NCI-H2107 treated with DMSO at 0.1 percent for 48 hours (cell line): ENCODE data around the gene TM9SF1.

Experiments
- DNase-seq: peaks from one replicate; lab custom pipeline; 2025; ENCODE audit not compliant: unreplicated experiment; lab: John Stamatoyannopoulos, UW

The TM9SF1 gene

GRCh38 chr14:24179961-24180796, 15.1 kb downstream of the TM9SF1 start:
- DNase-seq, result peak; percentile 80

DNA sequence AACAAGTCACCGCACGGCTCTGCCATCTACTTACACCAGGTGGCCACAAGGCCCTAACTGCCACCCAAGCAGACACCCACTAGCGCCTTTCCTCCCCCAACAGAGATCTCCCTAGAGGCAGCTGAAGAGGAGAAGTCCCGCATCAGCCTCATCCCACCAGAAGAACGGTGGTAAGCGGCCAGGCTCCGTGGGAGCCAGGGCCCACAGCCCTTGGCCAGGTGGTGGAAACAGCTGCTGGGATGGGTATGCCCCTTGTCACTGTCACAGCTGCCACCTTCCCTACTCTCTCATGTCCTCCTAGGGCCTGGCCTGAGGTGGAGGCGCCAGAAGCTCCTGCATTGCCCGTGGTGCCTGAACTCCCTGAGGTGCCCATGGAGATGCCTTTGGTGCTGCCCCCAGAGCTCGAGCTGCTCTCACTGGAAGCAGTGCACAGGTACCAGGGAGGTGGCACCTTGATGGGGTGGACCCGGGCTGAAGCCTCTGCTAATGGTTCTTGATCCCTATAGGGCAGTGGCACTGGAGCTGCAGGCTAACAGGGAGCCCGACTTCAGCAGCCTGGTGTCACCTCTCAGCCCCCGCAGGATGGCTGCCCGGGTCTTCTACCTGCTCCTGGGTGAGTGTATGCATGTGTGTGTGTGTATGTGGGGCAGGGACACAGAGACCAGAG, 15.8 kb downstream of the TM9SF1 start:
- DNase-seq, result no peak

DNA sequence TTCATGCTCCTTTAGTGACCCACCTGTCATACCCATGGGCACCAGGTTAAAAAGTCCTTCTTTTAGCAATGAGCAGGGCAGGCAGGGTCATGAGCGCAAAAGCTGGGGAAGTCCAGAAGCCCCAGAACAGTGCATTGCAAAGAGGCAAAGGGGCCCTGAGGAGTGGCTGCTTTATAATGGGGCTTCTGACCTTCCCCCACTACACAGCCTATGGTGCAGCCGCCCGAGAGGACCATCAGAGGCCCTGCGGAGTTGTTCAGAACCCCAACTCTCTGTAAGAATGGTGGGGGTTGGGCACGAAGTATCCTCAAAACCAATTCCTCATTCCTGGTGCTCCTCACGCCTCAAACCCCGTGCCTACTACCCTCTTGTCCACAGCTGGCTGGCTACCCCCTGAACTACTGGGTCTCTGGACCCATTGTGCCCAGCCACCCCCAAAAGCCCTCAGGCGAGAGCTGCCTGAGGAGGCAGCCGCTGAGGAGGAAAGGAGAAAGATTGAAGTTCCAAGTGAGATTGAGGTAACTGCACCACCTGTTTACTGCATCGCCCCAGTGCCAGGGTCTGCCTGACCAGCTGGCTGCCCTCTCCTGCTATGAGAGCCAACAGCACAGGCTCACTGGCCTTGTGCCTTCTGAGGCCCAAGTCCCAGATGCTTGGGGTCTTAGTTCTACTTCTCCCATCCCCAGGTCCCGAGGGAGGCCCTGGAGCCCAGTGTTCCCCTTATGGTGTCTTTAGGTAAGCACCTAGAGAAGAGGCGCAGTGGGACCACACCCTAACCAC, 16.7 kb downstream of the TM9SF1 start:
- DNase-seq, result no peak

DNA sequence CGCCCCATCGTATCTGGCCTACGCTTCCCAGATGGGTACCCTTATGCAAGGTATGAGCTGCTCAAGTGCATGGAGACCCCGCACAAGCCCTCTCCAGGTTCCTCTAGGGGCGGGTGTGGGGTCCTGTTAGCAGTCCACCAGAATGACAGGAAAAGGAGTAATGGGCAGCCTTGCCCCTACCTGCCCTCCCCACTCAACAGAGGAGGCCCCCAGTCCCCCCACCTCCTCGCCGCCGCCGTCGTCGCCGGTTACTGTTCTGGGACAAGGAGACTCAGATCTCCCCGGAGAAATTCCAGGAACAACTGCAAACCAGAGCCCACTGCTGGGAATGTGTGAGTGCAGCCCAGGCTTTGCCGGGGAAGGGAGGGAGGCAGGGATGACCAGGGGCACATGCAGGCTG, 17.4 kb downstream of the TM9SF1 start:
- DNase-seq, result no peak

- DNase-seq, result no peak
These were observed 18.0 kb downstream of the TM9SF1 start for GRCh38 chr14:24177041-24177825.

DNA sequence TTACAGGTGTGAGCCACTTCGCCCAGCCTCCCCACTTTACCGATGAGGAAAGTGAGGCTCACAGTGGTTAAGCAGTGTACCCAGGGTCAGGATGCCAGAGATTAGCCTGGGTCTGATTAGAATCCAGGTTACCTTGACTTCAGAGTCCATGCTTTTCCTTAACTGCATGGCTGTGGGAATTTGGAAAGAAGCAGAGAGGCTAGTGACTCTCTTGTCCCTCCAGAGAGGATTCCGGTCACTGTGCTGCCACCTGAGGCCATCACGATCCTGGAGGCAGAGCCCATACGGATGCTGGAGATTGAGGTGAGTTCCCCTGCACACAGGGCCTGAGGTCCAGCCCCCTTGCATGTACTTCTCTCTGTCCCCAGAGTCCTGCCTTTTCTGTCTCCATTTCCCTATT, 18.6 kb downstream of the TM9SF1 start:
- DNase-seq, result no peak

DNA sequence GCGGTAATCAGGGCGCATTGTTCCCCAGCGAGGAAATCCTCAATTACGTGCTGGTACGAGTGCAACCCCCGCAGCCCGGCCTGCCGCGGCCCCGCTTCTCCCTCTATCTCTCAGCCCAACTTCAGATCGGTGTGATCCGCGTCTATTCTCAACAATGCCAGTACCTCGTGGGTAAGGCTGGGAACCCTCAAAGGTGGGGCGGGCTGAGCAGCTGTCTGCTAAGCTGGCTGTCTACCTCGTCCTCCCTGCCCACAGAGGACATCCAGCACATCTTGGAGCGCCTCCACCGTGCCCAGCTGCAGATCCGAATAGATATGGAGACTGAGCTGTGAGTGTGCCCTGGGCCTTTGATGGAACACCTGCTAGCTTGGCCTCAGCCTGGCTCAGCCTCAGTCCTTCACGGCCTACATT, 22.4 kb downstream of the TM9SF1 start:
- DNase-seq, result no peak

DNA sequence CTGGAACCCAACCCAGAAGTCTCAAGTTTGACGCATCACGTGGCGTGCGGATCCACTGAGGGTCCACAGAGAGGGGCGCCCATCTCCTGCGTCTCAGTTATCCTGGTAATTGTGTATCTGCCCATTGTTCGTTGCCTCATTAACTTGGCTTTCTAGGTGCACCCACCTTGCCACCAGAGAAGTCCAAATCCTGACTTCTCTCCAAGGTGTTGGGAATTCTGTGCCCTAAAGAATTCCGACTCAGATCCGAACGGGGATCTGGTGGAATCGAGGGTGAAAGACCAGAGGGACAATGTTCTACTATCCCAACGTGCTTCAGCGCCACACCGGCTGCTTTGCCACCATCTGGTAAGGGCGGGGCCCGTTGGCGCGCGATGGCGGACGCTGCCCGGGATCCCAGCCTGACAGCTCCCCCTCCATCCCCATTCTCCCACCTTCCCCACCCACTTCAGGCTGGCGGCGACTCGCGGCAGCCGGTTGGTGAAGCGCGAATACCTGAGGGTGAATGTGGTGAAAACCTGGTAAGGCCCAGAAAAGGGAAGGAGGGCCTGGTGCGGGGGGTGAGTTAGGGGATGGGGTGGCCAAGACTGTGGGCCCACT, 22.9 kb downstream of the TM9SF1 start:
- peak; percentile 39 for DNase-seq

GRCh38 chr14:24171422-24172260, 23.6 kb downstream of the TM9SF1 start, which contains the start of gene REC8:
Gene REC8 (plus strand): TSS chr14:24172080. CDS start chr14:24172553, 473 bp downstream.
- peak; percentile 99 for DNase-seq

GRCh38 chr14:24167469-24168114, 27.6 kb downstream of the TM9SF1 start:
- DNase-seq, result no peak

GRCh38 chr14:24165785-24166184, 29.5 kb downstream of the TM9SF1 start:
- no peak for DNase-seq

DNA sequence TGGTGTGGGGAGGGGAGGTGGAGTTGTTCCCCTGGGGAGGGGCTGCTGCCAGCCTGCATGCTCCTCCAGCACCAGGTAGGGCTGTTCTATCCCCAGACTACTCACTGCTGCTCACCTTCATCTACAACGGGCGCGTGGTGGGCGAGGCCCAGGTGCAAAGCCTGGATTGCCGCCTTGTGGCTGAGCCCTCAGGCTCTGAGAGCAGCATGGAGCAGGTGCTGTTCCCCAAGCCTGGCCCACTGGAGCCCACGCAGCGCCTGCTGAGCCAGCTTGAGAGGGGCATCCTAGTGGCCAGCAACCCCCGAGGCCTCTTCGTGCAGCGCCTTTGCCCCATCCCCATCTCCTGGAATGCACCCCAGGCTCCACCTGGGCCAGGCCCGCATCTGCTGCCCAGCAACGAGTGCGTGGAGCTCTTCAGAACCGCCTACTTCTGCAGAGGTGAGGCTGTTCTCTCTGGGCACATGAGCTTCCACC, 30.7 kb downstream of the TM9SF1 start:
- DNase-seq, result no peak

DNA sequence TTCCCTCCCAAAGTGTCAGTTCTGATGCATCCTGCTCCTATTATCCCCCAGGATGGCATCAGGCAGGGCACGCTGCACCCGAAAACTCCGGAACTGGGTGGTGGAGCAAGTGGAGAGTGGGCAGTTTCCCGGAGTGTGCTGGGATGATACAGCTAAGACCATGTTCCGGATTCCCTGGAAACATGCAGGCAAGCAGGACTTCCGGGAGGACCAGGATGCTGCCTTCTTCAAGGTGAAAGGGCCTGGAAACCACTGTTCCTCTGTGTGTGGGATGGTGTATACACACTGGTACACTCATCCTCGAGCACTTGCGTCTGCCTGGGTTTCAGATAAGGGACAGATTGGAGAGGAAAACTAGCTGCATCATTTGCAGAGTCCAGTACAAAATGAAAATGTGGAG, 33.1 kb downstream of the TM9SF1 start:
- no peak for DNase-seq

- DNase-seq, result peak; percentile 96
These were observed 34.1 kb downstream of the TM9SF1 start, which contains the start of gene IRF9 for GRCh38 chr14:24160850-24161804. Gene IRF9 (plus strand): TSS chr14:24161265. CDS start chr14:24162145, 880 bp downstream.

DNA sequence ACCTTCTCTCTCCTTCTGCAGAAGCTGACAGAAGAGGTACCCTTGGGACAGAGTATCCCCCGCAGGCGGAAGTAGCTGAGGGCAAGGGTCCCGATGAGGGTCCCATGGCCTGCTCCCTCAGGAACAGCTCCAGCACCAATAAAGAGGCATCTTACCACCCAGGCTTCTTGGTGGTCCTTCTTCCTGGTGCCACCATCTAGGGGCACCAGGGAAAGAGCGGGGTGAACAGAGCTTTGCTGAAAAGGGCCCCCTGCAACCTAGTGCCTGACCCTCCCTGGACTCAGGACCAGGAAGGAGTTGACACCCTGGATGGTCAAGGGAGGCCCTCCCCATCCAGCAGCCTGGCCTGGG, 34.8 kb downstream of the TM9SF1 start:
- DNase-seq, result no peak

- no peak for DNase-seq
These were observed 35.3 kb downstream of the TM9SF1 start for GRCh38 chr14:24159777-24160498.

DNA sequence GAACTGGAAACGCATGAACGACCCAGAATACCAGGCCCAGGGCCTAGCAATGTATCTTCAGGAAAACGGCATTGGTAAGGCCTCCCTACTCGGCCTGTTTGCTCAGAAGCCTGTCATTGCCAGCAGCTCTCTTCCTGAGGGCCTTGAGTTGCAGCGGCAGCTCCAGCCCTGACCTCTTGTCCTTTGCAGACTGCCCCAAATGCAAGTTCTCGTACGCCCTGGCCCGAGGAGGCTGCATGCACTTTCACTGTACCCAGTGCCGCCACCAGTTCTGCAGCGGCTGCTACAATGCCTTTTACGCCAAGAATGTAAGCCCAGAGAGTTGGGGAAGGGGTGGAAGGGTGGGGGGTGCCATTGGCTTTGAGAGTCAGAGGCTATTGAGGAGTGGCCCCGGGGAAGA, 37.9 kb downstream of the TM9SF1 start:
- DNase-seq, result no peak
